GM18861 (cell line): ENCODE measurements around the gene ENPEP.
A peak's percentile ranks its signal among the peaks of the same experiment; 100 is the strongest.
"Not testable (repeated sequence)": the region's sequence is repeated elsewhere in the genome, so short reads cannot be mapped to it uniquely, and the experiment has no call there.

Experiments
- ATAC-seq: cut with Tn5 transposase; IDR thresholded peaks from one replicate; pipeline ENCODE4 v1.9.1; 2021; ENCODE audit not compliant: unreplicated experiment

The ENPEP gene

DNA sequence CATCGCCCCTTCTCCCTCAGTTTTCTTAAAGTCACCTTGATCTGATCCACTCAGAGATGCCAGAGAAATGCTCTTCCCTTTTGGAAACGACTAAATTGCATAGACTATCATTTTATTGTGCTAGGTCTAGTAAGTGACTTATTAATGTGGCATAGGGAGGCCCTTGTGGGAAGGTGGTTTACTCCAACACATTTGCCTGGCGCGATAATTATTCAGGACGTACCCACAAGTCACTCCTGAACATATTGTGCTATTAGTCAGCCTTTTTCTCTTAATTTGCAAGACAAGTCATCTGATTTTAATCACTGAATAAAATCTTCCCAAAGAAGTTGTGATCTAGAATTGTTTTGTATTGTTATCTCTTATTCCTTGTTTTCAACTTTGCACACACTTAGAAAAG, 7.6 kb downstream of the ENPEP start:
- no peak for ATAC-seq

DNA sequence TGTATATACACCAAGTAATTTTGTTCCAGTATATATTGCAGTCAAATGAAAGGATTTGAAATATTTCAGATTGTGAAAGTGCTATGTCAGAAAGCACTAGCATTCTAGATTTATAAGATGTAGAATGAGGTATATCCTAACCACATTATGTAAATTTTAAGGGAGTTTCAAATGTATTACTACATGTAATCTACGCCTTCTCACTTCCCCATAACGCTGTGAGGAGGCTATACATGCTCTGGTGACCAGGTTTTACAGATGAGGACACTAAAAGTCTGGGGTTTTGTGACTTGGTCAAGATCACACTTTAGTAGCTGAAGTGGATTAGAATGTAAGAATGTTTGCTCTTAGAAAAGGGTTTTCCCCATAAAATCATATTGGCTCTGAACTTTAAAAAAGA, 8.1 kb downstream of the ENPEP start:
- ATAC-seq = peak; percentile 100

DNA sequence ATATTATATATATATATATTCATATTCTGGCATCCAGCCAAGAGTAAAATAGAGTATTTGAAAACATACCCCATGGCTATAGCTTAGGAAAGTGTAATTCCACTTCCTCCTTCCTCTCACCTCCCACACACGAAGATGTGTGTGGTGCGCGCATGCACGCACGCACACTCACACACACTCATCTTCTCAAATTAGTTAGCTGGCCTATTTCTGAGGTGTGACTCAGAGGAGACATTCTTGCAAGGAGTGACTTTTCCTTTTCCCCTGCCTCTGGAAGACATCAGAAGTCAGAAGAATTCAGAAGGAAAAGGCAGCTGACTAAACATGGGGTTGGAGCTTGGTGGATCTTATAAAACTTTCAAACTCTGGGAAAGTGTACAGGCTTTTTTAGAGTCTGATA, 8.8 kb downstream of the ENPEP start:
- ATAC-seq = no peak

DNA sequence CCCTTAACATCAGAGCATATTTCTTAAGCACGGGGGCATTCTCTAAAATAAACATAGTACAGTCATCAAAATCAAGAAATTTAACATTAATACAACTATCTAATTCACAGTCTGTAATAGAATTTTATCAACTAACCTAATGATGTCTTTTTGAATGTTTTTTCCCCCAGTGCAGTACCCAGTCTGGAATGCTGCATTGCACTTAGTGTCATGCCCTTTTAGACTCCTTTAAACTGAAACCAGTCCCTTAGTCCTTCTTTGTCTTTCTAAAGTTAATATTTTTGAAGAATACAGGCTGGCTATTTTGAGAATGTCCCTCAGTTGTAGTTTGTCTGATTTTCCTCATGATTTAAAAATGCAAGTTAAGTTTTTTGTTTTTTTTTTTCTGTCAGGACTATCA, 9.5 kb downstream of the ENPEP start:
- no peak for ATAC-seq

DNA sequence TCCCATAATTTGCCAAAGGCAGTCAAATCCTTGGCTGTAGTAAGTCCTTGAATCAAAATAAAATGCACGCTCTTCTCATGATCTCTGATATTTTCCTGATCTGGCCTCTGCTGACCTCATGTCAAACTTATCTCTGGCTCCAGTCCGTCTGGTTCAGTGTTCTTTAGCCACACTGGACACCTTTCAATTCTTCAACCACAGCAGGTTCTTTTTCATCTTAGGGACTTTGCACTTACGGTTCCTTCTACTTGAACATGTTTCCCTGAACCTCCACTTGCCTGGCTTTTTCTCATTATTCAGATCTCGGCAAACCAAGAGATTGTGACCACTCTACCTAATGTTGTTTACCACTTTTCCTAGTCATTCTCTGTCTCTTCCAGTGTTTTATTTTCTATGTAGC, 10.3 kb downstream of the ENPEP start:
- no peak for ATAC-seq

DNA sequence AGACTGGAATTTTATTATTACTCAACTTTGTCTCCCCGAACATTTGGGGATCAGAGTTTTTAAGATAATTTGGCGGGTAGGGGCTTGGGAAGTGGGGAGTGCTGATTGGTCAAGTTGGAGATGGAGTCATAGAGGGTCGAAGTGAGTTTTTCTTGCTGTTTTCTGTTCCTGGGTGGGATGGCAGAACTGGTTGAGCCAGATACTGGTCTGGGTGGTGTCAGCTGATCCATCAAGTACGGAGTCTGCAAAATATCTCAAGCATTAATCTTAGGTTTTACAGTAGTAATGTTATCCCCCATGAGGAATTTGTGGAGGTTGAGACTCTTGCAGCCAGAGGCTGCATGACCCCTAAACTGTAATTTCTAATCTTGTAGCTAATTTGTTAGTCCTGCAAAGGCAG, 10.9 kb downstream of the ENPEP start:
- not testable (repeated sequence) for ATAC-seq

DNA sequence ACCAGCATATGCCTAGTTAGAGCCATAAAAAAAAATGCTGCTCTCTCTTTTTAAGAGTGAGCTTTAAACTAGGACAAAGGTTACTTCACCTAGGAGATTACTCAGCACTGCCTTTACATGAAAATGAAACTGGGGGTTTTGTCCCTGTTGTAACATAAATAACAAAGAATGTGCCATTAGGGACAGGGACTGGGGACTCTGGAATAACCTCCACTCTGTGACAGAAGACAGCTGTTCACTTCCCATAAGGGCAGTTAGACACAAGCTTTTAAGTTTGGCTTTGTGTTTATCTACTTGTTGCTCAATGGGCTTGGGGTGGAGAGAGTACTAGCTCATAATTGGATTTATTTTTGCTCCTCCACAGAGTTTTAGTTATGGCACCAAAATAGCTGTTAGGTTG, 11.9 kb downstream of the ENPEP start:
- no peak for ATAC-seq

DNA sequence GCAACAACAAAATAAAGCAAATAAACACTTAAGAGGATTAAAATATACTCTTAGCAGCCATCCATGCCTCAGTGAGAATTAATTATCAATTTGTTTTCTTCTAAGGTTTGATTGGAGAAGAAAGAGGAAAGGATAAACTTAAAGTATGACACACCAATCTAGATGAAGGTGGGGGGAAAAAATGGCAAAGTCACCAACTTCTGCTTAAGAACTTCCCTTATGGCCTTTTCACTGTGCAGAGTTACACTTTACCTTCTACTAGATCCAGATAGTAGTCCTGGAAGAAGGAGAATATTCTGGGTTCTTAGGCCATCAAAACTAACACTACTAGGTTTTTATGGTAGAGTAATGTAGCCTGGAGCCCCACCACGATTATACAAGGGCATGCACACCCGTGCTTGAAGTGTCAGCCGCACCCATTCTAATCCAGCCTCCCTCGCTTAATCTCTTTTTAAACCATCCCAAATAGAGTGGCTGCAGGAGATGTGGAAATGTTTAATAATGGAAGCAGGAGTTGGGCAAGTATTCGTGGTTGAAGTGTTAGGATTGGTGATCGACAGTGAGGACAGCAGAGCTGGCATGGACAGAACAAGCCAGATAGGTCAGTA, 14.1 kb downstream of the ENPEP start:
- no peak for ATAC-seq

DNA sequence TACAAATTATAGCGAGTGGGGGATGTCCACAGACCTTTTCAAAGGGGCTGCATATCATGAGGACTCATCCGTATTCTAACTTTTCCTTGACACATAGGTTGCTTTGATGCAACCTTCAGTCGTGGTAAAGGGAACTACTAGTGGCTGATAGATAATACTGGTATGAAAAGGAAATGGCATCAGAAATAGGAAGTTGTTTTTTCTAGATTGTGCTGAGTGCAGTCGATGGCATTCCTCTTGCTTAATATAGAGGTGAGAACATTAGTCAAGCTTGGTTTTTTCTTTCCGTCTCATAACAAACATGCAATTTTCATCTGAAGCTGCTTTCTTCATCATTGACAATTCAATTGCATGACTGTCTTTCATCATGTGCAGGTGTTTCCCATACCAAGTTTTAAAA, 16.6 kb downstream of the ENPEP start:
- no peak for ATAC-seq

DNA sequence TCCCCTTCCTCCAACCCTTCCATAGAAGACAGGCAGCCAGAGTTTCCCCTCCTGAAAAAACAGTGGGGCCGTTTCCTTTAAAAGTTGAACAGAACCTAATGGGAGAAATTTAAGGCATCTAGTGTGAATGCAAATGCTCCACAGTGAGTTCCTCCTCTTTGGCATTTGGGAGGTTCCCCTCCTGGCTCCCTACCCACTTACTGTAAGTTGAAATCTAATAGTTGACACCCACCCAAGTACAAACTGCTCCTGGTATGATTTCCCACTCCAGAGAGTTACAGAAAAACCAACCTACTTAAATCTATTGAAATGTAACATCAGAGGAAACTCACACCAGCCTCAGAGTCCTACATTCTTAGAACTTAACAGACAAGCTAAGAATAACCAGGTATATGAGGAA, 17.6 kb downstream of the ENPEP start:
- ATAC-seq = no peak

DNA sequence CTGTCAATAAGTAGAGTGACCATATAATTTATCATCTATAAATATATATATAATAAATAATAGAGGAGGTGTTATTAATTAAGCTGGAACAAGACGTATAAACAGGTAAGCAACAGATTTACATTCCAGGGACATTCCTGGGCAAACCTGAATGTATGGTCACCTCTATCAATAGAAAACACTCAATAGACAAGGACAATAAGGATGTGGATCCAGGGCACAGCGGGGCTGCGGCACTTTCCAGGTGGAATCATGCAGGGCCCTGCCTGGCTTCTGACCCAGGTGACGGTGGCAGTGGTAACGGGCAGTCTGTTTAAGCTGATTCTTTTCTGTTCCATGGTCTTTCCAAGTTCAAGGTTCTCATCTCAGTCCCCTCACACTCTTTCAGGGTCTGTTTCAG, 22.5 kb downstream of the ENPEP start:
- ATAC-seq = no peak

DNA sequence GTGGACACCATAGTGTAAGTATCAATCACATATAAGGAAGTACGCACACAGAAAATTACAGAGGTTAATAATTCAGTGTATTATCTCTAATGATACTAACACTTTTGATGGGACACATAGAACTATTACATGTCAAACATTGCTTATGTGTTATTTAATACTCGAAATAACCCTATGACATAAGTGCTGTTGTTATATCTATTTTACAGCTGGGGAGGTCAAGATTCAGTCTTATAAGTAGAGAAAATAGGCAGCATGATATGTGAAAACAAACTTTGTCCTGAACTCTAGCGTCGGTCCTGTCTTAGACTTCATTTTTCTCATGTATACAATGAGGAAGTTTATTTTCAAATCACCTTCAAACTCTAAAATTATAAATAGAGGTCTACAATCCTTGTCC, 23.2 kb downstream of the ENPEP start:
- no peak for ATAC-seq

DNA sequence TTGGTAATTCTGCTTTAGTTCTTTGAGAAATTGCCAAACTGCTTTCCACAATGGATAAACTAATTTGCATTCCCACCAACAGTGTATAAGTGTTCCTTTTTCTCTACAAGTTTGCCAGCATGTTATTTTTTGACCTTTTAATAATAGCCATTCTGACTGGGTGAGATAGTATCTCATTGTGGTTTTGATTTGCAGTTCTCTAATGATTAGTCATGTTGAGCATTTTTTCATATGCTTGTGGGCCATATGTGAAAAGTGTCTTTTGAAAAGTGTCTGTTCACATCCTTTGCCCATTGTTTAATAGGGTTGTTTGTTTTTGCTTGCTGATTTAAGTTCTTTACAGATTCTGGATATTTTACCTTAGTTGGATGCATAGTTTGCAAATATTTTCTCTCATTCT, 25.9 kb downstream of the ENPEP start:
- ATAC-seq = no peak

DNA sequence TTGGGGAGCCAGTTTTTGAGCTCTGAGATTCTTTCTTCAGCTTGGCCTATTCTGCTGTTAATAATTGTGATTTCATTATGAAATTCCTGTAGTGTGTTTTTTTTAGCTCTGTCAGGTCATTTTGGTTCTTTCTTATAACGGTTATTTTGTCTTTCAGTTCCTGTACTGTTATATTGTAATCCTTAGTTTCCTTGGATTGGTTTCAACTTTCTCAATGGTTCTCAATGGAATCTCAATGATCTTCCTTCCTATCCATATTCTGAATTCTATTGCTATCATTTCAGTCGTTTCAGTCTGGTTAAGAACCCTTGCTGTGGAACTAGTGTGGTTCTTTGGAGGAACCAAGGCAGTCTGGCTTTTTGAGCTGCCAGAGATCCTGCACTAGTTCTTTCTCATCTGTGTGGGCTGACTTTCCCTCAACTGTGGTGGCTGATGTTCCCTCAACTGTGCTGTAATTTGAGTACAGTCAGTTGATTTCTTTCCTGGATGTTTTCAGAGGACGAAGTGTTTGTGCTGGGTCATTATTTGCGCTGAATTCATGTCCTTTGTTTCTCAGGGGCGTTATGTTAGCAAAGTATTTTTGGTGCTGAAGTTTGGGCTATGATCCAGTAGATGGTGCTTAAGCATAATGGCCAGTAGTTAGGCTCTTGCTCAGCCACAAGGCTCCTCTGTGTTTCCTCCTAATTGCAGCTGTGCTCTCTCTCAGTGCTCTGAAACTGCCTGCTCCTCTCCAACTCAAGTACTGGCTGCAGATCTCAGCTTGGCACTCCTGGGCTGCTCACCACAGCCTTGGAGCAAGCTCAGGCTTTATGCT, 27.5 kb downstream of the ENPEP start:
- ATAC-seq = no peak

DNA sequence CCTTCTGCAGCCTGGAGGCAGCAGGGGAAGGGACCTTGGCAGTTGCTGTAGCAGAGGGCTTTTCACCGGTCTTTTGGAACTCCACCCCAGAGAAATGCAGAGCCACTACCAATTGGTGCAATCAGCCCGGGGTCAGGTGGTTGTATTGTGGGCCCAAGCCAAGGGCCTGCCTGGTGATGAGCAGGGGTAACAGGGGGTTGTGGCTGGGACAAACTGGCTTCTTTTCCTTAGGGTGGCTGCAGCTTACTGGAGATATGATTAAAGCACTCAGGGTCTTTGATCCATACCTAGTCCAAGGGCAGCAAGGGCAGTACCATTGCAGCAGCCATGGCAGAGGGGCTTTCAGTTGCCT, 28.1 kb downstream of the ENPEP start:
- ATAC-seq = no peak

DNA sequence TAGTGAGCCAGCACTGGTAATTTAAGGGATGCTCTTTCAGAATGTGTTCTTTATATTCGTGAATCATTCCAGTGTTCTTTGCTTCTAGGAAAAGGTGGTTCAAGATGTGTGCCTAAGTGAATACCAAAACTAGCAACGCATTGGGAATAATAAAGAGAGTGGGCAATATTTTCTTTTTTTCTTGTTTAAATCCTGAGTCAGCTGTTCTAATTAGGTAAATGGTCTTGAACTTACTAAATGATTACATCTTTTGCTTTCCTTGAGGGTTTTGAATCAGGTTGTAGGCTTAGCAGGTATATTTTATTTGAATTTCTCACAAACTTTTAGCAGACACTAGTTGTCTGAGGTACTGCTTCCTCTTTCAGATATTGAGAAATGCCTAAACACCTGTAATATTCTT, 29.5 kb downstream of the ENPEP start:
- no peak for ATAC-seq

DNA sequence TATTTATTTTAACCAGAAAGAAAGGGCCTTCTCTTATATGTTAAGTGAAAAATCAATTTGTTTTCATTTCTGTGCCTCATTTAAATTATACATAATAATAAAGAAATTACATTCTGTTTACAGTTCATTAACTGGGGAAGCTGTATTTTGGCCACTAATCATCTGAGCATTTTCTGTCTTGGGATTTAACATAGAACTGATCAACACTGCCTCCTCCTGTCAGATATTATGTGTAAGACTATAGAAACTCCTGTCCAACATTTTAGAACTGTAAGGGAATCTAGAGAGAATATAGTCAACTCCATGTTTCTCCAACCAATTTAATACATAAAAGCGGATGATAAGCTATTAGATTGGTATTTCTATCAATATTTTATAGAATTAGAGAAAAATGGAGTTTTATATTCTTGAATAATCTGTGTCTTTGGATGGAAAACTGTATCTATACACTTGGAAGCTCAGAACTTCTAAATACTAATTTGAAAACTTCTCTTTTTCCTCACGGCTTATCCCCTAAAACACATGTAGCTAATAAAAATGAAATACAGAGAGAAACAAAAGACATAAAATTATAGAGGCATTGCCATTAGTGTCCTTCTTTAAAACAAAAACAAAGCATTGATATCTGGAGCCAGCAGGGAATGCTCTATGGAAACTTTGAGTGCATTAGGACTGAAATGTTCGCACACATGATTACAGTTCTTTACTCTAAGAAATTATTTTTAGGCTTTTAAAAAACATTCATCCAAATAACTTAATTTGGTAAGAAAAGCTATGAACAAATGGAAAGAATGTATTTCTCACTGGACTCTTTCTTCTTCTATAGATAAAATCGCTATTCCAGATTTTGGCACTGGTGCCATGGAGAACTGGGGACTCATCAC, 33.1 kb downstream of the ENPEP start:
- no peak for ATAC-seq

DNA sequence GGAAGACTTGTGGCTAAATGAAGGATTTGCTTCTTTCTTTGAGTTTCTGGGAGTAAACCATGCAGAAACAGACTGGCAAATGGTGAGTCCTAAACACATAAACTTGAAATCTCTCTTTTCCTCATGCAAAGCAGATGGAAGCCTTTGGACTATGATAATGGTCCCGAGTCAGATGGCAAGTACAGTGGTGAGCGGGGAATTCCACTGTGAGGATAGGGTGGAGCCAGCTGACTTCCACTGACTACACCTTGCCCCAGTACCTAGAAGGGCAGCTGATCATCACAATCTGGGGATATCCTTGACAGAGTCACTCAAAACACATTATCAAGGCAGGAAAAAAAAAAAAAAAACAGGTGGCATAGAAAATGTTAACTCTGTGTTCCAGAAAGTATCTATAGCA, 34.3 kb downstream of the ENPEP start:
- ATAC-seq = no peak

DNA sequence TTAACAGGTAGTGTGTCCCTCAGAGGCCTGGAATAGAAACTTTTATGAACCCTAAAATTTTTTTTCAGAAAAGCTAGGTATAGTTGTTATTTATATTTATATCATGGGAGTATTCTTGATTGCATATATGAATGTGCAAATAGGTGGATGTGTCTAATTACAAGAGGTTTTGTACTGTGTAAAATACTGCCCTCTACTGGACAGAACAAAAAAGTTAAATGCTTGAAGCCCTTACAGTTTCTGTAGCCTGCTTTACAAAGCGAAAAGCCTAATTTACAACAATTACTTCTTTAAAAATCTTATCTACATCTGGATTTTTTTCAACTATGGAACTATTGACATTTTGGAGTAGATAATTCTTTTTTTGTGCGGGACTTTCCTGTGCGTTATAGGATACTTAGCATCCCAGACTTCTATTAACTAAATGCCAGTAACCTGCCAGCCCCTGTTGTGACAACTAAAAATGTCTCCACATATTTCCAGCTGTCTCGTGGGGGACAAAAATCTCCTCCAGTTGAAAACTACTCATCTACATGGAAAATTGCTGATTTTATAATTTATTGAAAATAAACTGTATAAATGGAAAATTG, 35.1 kb downstream of the ENPEP start:
- ATAC-seq = peak; percentile 59

DNA sequence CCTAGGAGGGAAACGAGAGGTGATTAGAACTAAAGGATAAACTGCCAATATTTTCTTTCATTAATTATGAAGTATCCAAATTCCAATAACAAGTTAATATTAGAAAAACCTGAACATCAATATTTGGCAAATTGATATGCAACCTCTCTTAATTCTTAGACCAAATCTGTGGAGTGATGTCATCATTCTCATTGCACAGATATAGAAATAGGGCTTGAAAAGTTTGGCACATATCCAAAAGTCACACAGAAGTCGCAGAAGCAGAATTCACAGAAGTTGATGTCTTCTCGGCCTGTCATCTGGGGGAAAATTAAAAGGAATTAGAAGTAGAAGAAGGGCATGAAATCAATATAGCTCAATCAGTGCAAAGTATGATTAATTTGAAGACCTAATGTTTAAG, 36.9 kb downstream of the ENPEP start:
- ATAC-seq = no peak

DNA sequence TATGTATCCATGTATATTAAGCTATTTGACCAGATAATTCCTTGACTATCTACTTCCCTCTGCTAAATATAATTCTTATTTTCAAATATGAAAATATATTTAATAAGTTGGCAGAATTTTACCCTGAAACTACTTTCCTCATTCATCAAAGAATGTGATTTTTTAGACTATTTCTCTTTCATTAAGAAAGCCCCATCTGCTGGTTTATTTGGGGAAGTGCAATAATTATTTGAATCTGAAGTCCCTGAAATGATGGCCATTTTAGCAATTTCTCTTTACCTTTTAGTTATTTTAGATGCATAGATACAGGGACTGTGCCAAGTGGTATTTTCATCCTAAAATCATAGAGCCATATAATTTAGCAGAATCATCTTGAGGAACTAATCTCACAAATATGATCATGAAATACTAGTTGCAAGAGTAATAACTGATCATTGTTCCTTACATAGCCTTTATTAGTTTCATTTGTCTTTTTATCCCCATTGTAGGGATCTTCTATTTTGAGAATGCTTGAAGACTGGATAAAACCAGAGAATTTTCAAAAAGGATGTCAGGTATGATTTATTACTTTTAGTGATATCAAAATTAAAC, 39.0 kb downstream of the ENPEP start:
- no peak for ATAC-seq
